DMS79 (cell line): ENCODE results near the gene NPHP4.

ENCODE experiments used
- DNase-seq: peaks from one replicate; lab custom pipeline; 2025; lab: John Stamatoyannopoulos, UW

Gene NPHP4

GRCh38 chr1:5971471-5972197 lies 20.6 kb downstream of the NPHP4 start:
- DNase-seq = no peak

GRCh38 chr1:5970610-5971273 lies 21.5 kb downstream of the NPHP4 start:
- peak; percentile 10 for DNase-seq

GRCh38 chr1:5969168-5969567 lies 23.1 kb downstream of the NPHP4 start:
- DNase-seq = no peak

- no peak for DNase-seq
Measured at GRCh38 chr1:5968161-5968736, 24.0 kb downstream of the NPHP4 start.

- no peak for DNase-seq
Measured at GRCh38 chr1:5967351-5968160, 24.7 kb downstream of the NPHP4 start.

DNA sequence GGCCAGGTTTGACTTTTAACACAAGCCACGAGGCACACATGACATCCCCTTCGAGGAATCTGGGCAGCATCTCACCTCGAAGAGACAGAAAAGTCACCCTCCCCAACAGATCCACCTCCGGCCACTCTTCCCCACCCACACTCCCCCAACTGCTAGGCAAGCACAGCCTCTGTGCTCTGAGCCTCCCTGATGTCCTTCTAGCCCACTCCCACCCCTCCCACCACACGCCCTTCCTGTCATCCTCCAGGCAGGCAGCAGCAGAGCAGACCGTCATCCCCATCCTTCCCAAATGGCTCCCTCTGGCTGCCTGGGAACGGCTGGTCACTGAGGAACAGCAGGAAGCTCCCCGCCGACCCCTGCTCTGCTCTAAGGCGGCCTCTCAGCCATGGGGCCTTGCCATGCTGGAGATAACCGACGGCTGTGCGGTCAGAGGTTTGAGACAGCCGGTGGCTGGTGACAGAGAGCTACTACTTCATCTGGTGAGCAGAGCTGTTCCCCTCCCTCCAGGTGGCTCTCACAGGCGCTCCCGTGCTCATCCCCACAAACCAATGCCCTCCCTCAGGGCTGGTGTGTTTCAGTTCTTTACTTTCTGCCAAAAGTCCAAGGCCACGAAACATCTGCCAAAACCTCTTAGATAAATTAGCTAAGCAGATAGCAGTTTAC lies 25.6 kb downstream of the NPHP4 start:
- DNase-seq = no peak

GRCh38 chr1:5965586-5966131 lies 26.6 kb downstream of the NPHP4 start:
- no peak for DNase-seq

DNA sequence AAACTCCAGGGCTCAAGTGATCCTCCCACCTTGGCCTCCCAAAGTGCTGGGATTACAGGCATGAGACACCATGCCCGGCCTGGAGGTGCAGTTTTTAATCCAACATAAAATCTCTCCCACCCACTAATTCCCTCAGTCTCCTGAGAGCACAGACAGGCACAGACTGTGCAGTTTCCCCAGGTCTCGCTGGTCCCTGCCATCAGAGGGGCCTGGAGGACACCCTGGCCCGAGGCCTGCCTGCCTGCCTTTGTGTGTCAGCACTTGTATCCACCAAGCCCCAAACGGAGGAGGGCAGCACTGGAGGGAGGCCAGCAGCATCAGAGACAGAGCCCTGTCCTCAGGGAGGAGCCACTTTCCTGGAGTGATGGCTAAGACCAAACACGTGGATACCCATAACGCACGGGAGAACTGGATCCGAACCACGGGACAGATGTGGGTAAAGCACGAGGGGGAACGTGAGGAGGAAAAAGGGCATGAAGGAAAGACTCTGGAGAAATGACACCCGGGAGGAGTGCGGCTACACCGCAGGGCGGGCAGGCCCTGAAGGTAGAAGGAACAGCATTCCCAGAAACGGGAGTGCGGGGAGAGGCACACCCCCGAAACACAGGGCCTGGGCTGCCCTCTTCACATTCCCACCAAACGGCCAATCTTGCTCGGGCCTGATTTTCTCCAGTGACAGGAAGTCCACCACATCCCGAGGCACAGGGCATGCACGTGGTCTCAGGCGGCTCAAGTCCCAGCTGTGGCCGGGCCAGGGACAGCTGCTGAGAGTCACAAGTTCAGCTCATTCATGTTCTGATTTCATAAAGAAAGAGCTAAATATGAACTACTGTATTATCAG lies 29.7 kb downstream of the NPHP4 start:
- DNase-seq = no peak

- DNase-seq = peak; percentile 94
Measured at GRCh38 chr1:5961601-5962000, 30.6 kb downstream of the NPHP4 start.

DNA sequence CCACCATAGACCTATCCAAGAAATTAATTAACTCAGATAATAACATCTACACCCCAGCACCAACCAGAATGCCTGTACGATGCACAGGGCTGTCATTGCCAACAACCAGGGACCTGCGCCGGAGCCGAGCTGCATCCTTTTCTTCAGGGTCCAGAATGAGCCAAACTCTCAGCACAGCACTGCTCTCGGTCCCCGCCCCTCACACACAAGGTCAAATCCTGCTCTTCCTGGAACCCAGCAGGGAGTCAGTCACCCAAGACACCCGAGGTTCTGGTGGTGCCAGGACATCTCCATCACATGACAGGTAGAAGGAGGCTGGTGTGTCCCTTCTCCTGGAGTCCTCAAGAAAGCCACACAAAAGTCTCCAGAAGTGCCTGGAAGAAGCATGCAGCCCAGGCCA lies 31.9 kb downstream of the NPHP4 start:
- no peak for DNase-seq

- no peak for DNase-seq
Measured at GRCh38 chr1:5959667-5960230, 32.5 kb downstream of the NPHP4 start.

DNA sequence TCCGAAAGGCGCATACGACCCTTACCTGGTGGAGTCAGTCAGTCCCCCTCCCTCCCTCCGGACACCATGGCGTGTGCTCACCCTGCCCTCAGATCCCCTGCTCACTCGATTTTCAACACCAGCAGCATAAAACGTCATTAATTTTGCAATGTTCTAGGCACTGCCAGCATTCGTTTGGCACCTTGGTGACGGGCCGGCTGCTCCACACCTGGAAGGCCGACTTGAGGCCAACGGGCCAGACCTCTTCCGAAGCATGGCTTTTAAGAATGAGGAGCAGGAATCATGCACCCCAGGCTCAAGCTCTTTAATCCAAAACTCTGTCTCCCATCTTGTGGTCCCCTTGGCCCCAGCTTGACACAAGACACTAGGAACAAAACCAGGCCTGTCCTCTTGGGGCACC lies 33.1 kb downstream of the NPHP4 start:
- no peak for DNase-seq

DNA sequence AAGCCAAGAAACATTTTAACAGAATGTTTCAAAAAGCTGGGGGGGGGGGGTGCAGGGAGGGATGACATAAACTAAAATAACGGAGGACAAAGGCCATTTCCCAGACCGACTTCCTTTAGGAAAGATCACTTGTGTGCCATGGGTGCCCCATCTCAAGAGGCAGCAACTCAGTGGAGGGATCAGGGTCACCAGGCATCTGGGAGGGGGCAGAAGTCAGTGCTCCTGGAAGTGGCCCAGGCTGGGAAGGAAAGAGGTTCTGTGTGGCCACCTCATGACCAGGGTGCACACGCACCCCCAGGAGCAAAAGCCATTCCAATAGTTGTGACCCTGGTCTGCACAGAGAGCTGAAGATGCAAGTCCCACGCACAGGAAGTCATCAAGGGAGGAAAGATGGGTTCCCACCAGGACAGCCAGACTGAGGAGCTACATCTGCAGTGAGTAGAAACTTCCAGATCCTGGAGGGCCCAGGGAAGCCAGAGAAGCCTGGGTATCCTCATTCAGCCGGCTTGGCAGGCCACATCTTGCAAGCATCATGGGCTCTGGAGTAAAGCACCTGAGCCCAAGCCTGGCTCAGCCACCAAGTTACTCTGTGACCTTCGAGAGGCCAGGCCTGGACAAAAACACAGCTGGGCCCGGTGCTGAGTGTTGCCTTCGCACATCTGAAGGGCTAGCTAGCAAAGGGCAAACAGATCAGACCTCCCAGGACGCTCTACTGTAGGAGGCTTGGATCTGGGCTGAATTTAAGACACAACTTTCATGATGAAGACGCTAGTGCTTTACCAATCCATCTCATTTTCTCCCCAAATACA lies 36.0 kb downstream of the NPHP4 start:
- no peak for DNase-seq

- no peak for DNase-seq
Measured at GRCh38 chr1:5955479-5955977, 36.7 kb downstream of the NPHP4 start.

DNA sequence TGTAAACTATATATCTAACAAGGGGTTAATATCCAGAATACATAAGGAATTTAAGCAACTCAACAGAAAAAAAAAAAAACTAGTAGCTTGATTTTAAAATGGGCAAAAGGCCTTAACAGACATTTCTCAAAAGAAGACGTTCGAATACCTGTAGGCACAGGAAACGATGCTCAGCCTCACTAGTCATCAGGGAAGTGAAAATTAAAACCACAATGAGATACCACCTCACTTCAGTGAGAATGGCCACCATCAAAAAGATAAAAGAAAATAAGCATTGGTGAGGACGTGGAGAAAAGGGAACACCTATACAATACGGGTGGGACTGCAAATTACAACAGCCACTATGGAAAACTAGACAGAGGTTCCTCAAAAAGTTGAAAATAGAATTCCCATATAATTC lies 37.3 kb downstream of the NPHP4 start:
- DNase-seq = no peak

DNA sequence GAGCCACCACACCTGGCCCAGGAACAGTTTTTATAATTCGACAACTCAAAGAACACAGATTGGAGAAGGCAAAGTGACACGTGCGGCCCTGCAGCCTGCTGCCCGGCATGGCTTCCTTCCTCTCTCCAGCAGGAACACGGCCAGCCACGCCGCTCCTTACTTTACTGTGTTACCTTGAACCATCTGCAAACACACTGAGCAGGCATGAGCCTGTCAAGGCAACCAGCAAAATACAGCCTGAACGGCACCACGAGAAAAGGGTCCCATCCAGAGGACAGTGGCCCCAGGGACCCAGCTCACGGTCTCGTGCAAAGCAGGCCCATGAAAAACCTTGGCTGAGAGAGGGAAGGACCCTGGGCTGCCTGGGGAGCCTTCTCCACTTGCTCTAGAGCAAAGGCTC lies 38.8 kb downstream of the NPHP4 start:
- no peak for DNase-seq

GRCh38 chr1:5951846-5952410 lies 40.3 kb downstream of the NPHP4 start:
- no peak for DNase-seq

GRCh38 chr1:5950994-5951785 lies 41.0 kb downstream of the NPHP4 start:
- no peak for DNase-seq
